Hematopoietic multipotent progenitor cell treated with erythropoietin and hydrocortisone succinate and interleukin-3 and kit ligand, for 15 days (in vitro differentiated cells): Measurements from ENCODE around the gene HES5.

Source experiments
- DNase-seq: peaks from one replicate; pipeline ENCODE4 v3.0.0-alpha.2; 2015; ENCODE audit warnings: low spot score

Gene HES5

DNA sequence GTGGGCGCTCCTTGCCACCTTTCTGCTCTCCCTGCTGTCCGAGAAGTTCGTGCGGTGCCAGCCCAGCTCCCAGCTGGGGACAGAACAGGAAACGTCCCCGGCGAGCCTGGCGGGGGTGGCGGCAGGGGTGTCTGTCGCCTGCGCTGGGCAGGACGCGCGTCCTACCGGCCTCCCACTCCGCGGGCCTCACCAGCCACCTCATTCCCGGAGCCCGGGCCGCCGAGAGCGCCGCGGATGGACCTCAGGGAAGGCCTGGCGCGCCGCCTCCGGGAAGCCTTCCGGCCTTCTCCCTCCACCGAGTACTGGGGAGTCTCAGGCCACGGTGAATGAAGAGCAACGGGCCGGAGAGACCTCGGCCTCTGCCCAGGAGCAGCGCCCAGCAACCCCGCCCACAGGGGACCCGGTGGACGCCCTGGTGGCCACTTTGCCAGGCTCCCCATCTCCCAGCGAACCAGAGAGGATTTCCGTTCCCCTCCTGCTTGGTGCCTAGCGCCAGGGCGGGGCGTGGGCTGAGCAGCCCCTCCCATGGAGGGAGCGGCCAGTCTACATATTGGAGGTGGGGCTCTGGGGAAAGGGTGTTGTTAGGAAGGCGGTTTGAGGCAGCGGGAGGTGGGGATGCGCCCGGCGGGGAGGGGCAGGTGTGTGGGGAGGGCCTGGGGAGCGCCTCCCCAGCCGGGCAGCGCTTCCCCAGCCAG is 16.6 kb upstream of the HES5 start:
- DNase-seq = peak; percentile 79

DNA sequence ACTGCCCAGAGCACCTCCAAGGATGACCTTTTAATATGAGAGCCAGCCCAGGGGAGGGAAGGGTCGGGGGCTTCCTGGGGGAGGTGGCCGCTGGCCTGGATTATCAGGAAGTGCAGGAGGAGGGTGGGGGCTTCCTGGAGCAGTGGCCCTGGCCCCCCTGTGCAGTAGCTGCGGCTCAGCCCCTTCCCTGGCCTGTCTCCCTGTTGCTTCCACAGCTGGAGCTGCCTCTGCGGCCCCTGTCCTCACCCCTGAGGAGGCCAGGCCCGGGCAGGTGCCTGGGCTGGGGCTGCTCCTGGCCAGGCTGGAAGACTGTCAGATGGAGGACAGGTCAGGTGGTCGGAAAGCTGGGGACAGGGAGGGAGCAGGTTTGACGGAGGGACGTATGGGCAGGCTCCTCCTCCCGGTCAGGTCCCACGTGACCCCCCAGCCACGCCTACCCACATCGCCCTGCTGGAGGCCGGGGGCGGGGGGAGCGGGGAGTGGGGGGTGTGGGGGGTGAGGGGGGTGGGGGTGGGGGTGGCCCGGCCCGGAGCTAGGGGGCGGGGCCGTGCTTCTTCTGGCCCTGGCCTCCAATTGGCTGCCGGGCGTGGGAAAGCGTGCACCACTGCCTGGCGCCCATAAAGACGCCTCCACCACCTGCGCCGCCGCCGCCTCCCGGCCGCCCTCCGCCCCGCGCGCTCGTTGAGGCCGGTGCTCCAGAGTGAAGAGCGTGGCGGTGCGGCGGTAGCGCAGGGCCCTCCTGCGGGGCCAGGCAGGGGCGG is 15.9 kb upstream of the HES5 start:
- peak; percentile 80 for DNase-seq

DNA sequence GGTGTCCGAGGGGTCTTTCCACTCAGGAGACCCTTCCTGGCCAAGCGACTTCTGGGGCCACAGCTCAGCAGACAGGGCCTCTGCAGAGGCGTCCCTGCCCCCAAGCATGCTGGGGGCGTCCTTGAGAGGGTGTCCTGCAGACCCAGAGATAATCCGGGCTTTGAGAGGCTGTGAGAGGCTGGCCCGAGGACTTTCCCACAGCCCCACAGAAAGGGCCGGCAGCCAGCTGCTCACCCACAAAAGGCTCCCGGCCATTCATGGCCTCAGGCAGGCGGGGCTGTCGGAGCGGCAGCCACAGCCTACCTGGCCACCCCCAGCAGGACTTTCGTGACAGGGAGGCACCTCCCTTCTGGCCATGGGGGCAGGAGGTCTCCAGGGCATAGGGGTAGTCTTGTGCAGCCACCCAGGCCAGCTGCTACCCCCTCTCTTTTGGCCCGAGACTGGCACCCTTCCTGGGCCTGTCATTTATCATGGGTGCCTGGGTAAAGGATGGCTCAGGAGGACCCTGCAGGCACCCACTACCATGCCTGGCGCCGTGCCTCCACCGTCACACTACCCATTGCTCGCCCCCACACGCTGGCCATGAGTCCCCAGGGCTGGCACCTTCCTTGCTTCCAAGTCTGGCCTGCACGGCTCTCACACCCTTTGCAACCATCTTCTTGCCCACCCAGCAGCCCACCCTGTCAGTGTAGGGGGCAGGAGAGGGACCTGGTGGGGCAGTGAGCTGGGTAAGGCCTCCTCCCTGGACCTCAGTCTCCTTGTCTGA is 15.0 kb upstream of the HES5 start:
- no peak for DNase-seq

DNA sequence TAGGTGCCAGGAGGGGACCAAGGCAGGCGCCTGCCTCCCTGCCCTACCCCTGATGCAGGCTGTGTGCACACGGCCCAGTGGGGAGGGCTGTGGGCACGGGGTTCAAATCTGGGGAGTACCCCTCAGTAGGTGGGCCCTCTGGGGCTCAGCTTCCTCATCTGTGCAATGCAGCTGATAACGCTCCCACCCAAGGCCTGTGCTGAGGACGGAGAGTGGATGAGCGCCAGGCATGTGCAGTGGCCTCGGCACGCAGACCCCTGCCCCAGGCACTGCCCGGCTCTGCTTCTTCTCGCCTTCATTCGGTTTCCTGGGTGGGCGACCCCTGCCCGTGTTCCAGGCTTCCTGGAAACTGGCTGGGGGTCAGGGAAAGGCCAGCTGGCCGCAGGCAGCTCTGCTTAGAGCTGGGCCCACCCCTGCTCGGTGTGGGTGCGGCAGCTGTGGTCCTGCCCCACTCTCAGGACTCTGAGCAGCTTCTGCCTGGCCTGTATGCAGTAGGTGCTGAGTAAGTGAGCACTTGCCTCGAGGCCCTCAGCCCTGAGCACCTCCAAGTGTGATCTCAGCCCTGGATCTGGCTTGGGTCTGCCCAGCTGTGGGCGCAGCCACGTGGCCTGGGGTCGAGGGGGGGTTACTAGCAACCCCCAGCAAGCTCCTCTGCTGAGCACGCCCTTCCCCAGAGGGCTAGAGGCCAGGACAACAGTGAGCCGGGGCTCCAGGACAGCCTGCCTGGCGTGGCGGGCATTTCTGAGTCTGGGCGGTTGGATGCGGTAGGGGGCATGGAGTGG is 14.2 kb upstream of the HES5 start:
- DNase-seq = no peak

DNA sequence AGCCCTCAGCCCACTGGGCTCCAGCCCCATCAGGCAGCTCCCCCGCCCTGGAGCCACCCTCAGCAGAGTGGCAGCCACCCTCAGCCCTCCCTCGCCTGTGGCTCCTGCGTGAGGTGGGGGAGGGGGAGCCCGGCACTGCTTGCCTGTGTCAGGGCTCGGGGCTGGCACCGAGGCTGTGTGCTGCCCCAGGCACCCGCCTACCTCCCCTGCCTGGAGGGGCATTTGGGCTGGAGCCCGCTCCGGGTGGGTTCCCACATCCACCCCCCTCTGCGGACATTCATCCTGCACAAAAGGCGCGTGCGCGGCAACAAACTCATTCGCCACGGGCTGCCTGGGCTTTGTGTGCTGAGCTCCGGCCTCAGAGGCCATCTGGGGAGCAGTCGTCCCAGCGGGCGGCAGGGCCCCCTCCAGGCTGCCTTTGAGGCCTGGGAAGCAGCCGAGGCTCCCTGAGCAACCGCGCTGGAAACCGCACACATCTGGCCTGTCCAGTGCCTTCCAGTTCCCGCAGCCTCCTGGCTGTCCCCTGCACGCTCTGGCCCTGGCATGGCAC is 13.6 kb upstream of the HES5 start:
- no peak for DNase-seq

GRCh38 chr1:2542246-2542915 is 12.3 kb upstream of the HES5 start:
- no peak for DNase-seq

GRCh38 chr1:2541619-2542245 is 11.7 kb upstream of the HES5 start:
- no peak for DNase-seq

- DNase-seq = no peak
These were observed 10.9 kb upstream of the HES5 start for GRCh38 chr1:2540816-2541492.

DNA sequence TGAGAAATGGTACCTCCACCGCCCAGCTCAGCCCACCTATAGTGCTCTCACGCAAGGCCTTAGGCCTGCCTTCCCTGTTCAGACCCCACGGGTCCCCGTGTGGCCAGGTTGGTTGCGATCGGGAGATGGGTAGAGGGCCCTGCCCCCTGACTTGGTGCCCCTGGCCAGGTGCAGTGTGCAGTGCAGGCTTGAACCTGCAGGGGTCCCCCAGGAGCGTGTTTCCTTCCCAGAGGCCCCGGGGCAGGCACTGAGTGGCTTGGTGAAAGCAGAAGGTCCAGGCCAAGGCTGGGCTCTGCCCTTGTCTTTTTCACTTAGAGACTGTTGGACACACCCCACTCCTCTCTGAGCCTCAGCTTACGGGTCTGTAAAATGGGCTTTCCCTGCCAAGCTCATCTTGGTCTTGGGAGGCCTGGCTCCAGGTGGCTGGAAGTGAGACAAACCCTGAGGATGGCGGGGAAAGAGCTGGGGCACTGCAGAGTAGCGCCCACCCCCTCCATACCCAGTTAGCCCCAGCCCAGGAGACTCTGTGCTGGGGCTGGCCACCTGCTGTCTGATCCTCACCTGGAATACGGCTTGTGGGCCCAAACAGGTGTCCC is 9.3 kb upstream of the HES5 start:
- no peak for DNase-seq

DNA sequence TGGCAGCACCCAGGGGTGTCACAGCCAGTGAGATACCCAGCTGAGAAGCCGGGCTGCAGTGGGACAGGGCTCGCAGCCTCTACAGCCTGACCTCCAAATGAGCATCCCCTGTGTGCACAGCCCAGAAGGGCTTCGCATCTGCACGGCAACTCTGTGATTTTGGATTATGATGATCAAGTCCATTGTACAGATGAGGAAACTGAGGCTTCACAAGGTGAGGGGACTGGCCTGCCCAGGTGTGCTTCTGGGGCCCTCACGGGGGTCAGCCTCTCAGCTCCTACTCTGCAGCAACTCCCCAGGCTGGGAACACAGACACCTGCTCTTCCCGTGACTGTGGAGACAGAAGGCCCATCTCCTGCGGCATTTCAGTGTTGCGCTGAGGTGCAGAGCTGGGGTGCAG is 8.8 kb upstream of the HES5 start:
- no peak for DNase-seq

- no peak for DNase-seq
These were observed 8.3 kb upstream of the HES5 start for GRCh38 chr1:2538376-2538775.

GRCh38 chr1:2537784-2538115 is 7.7 kb upstream of the HES5 start:
- DNase-seq = no peak

GRCh38 chr1:2535981-2536380 is 5.9 kb upstream of the HES5 start:
- DNase-seq = no peak

- no peak for DNase-seq
These were observed 5.4 kb upstream of the HES5 start for GRCh38 chr1:2535455-2535854.

GRCh38 chr1:2534687-2535441 is 4.8 kb upstream of the HES5 start:
- no peak for DNase-seq

- no peak for DNase-seq
These were observed 4.2 kb upstream of the HES5 start for GRCh38 chr1:2534315-2534686.

DNA sequence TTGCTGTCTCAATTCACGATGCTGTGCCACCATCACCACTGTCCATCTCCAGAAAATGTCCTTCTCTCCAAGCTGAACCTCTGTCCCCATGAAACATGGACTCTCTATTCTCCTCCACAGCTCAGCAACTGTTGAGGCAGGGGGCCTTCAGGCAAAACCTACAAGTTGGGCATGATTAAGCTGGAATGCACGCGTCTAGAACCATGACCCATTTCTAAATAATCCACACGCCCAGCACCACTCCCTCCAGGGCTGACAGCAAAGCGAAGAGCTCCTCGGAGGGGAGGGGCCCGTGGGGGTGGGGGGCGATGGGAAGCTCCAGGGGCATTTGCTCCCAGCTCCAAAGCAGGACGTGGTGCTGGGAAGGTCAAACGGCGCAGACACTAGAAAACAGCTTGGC is 3.3 kb upstream of the HES5 start:
- DNase-seq = no peak

- no peak for DNase-seq
These were observed 2.6 kb upstream of the HES5 start for GRCh38 chr1:2532485-2533160.
